ENCODE results near the gene ARHGEF4. TPM values are rescaled to one million over a fixed set of nuclear protein-coding genes. Genes with fewer than 3 reads are reported as not detected.
A peak's percentile ranks its signal among the peaks of the same experiment; 100 is the strongest.

The ARHGEF4 gene
- total RNA-seq, 2 donors from 2014 or later = 2.8 to 6.5 TPM

- Histone ChIP-seq H3K27ac (no peak overlapping the region), H3K27me3 (replicated peaks; ENCODE audit: insufficient read depth) (no peaks in the 10 kb centered on the region), H3K9me3 (no peaks in the 10 kb centered on the region), H3K4me1 (ENCODE audit: control insufficient read depth in 1 of 2, low read depth in 2 of 2) (no peaks in the 10 kb centered on the region), H3K36me3 (no peaks in the 10 kb centered on the region), H3K4me3 (peak overlapping the region; percentile 3)
- DNase-seq (ENCODE audit: low spot score) (no peak), ATAC-seq (ENCODE audit: insufficient number of reproducible peaks, low FRiP score, low read depth) (no peak)
- TF ChIP-seq CTCF (IDR thresholded peaks at IDR 0.05) = no peak
Observed at GRCh38 chr2:131039908-131040660, 203.4 kb downstream of the ARHGEF4 start.

- TF ChIP-seq CTCF (IDR thresholded peaks at IDR 0.05) = no peak
- Histone ChIP-seq H3K27ac (no peak overlapping the region), H3K4me3 (no peak overlapping the region), H3K9me3 (no peaks in the 10 kb centered on the region), H3K27me3 (replicated peaks; ENCODE audit: insufficient read depth) (no peaks in the 10 kb centered on the region), H3K36me3 (no peaks in the 10 kb centered on the region), H3K4me1 (ENCODE audit: control insufficient read depth in 1 of 2, low read depth in 2 of 2) (no peaks in the 10 kb centered on the region)
- DNase-seq (ENCODE audit: low spot score) = no peak
- no peak for ATAC-seq (ENCODE audit: insufficient number of reproducible peaks, low FRiP score, low read depth)
Observed at GRCh38 chr2:131040661-131041401, 204.1 kb downstream of the ARHGEF4 start.

- Histone ChIP-seq H3K36me3 (peaks cover 1% of the 10 kb centered on the region), H3K27ac (no peak overlapping the region)
- no peak for DNase-seq (ENCODE audit: low spot score)
Observed at GRCh38 chr2:131041402-131042147, 204.9 kb downstream of the ARHGEF4 start.

GRCh38 chr2:131042148-131042775, 205.5 kb downstream of the ARHGEF4 start:
- no peaks in the 10 kb centered on the region for H3K9me3 ChIP-seq
- peaks cover 8% of the 10 kb centered on the region for H3K36me3 ChIP-seq

More at GRCh38 chr2:131041402-131042147, 204.9 kb downstream of the ARHGEF4 start:
- no peak for TF ChIP-seq CTCF (IDR thresholded peaks at IDR 0.05)
- Histone ChIP-seq H3K27me3 (replicated peaks; ENCODE audit: insufficient read depth) (no peaks in the 10 kb centered on the region), H3K4me3 (no peak overlapping the region), H3K4me1 (ENCODE audit: control insufficient read depth in 1 of 2, low read depth in 2 of 2) (no peaks in the 10 kb centered on the region), H3K9me3 (no peaks in the 10 kb centered on the region)
- ATAC-seq (ENCODE audit: insufficient number of reproducible peaks, low FRiP score, low read depth) = no peak

More at GRCh38 chr2:131042148-131042775, 205.5 kb downstream of the ARHGEF4 start:
- no peaks in the 10 kb centered on the region for H3K27me3 ChIP-seq (replicated peaks; ENCODE audit: insufficient read depth)
- no peak for TF ChIP-seq CTCF (IDR thresholded peaks at IDR 0.05)
- H3K27ac ChIP-seq = no peak overlapping the region
- H3K4me3 ChIP-seq = no peak overlapping the region
- H3K4me1 ChIP-seq (ENCODE audit: control insufficient read depth in 1 of 2, low read depth in 2 of 2) = no peaks in the 10 kb centered on the region
- DNase-seq (ENCODE audit: low spot score) (no peak), ATAC-seq (ENCODE audit: insufficient number of reproducible peaks, low FRiP score, low read depth) (no peak)

All from thoracic aorta (tissue), 2 donors.